Dermis microvascular lymphatic vessel endothelial cell (primary cell): Measurements from ENCODE around the gene LAG3. TPM values are rescaled to one million over a fixed set of nuclear protein-coding genes. Genes with fewer than 3 reads are reported as not detected.

Source experiments
- DNase-seq, 2 donors: peaks; one replicate each; pipeline versions ENCODE4 v3.0.0 to v3.0.0-alpha.2; 2010; ENCODE audit warnings: low read depth in 2 of 2
- total RNA-seq: library from RNA; depleted of rRNA; stranded (reverse); fragments of >200 nt; gene quantifications from 2 replicates; pipeline ENCODE4 v1.2.1, GENCODE V29; 2014

Gene LAG3
- total RNA-seq, 1 donor from 2014 or later, result under 0.01 TPM

GRCh38 chr12:6822426-6823135, 50.3 kb downstream of the LAG3 start:
- no peak for DNase-seq

GRCh38 chr12:6823182-6824084, 51.1 kb downstream of the LAG3 start:
- no peak for DNase-seq

GRCh38 chr12:6824085-6824775, 51.9 kb downstream of the LAG3 start:
- no peak for DNase-seq

DNA sequence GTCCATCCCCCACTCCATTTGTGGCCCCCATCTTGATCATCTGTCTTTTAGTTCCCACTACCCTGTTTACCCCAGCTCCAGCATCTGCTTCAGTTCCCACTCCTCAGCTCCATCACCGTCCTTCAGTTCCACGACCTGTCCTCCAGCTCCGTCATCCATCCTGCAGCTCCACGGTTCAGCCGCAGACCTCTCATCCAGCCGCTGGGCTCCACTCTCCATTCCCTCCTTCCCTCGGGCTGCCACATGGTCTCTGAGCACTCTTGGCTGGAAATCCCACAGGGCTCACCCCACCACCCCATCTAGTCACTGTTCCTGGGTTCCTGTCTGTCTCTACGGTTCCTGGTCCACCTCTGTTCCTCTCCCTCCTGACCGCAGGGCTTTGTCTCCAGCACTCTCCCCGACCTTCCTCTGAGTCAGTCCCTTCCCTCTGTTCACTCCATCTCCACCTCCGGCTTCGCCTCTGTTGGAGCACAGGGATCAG, 52.6 kb downstream of the LAG3 start:
- DNase-seq, result peak in 1 of 2 donors; percentile 34

GRCh38 chr12:6825398-6826124, 53.2 kb downstream of the LAG3 start:
- peak; percentile 50 to 85 for DNase-seq

DNA sequence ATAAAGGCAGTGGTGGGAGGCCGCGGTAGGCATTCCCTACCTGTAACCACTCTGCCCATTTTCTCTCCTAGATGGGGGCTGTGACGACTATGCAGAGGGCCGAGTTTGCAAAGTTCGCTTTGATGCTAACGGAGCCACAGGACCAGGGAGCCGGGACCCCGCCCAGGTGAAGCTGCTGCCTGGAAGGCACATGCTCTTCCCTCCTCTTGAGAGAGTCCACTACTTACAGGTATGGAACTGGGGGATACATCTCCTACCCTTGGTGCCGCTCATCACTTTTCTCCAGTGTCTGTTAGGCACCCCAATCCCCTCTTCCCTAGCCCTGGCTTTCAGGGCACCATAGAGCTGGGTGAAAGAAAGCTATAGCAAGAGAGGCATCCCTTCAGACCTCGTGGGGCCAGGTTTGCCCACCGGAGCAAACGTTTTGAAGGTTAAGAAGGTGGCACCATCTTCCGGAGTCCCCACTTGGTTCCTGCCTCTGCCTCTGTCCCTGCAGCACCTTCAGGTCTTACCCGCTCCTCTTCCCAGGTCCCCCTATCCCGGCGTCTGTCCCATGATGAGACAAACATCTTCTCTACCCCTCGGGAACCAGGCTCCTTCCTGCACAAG, 53.9 kb downstream of the LAG3 start:
- no peak for DNase-seq

DNA sequence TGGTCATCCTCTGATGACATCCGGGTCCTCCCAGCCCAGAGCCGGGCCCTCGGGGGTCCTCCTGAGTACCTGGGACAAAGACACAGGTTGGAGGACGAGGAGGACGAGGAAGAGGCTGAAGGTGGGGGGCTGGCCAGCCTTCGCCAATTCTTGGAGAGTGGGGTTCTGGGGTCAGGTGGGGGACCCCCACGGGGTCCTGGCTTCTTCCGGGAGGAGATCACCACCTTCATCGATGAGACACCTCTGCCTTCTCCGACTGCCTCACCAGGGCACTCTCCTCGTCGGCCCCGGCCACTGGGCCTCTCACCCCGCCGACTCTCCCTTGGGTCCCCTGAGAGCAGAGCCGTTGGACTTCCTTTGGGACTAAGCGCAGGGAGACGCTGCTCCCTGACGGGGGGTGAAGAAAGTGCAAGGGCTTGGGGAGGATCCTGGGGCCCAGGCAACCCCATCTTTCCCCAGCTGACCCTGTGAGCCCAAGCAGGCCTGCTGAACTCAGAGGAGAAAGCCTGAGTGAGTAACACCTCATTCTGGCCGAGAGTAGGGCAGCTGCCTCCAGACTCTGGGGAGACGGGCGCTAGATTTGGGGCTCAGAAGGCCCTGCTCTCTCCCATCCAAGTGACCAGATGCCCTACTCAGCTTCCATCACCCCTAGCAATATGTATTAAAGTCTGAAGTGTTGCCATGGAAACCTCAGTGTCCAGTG, 54.6 kb downstream of the LAG3 start:
- no peak for DNase-seq

DNA sequence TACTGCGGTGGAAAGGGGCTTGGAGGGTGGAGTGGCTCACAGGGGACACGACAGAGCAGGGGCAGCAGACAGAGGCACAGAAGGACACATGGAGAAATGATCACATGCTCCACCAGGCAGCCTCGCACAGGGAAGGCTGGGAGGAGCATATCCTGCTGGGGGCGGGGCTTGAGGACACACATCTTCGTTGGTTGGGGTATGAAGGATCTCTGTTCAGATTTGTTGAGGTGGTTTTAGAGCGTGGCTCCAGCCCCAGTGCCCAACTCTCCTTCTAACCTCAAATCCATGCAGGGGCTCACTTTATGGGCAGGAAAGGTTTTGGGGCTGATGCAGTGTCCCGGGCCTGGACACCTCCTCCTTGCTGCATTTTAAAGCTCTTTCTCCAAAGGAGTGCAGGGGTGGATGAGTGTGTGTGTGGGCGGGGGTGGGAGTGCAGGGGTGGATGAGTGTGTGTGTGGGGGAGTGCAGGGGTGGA, 55.2 kb downstream of the LAG3 start:
- peak in 1 of 2 donors; percentile 71 for DNase-seq

Other genes with a start within 250 kb of the LAG3 start
- 4,334 and 4,542 TPM in 2 replicates for gene GAPDH, start 238.0 kb upstream of the LAG3 start, total RNA-seq
- gene IFFO1, start 216.5 kb upstream of the LAG3 start, total RNA-seq, result 8.3 and 15.4 TPM in 2 replicates
- gene NOP2, start 204.2 kb upstream of the LAG3 start, total RNA-seq, result 10.4 and 13.4 TPM in 2 replicates
- 181 and 200 TPM in 2 replicates for gene CHD4, start 165.1 kb upstream of the LAG3 start, total RNA-seq
- gene LPAR5, start 136.6 kb upstream of the LAG3 start, total RNA-seq, result under 0.01 TPM in 1 of 2 replicates, not detected in the other
- 0.39 and 0.51 TPM in 2 replicates for gene ACRBP, start 125.1 kb upstream of the LAG3 start, total RNA-seq
- gene ING4, start 109.4 kb upstream of the LAG3 start, total RNA-seq, result 31.1 and 41.1 TPM in 2 replicates
- gene ZNF384, start 83.1 kb upstream of the LAG3 start, total RNA-seq, result 6.4 and 11.6 TPM in 2 replicates
- gene PIANP, start 71.7 kb upstream of the LAG3 start, total RNA-seq, result not detected in 2 replicates
- gene COPS7A, start 48.5 kb upstream of the LAG3 start, total RNA-seq, result 35.8 and 50.4 TPM in 2 replicates
- gene MLF2, start 19.4 kb upstream of the LAG3 start, total RNA-seq, result 76.4 and 115 TPM in 2 replicates
- 43.3 and 50.8 TPM in 2 replicates for gene PTMS, start 6.2 kb upstream of the LAG3 start, total RNA-seq
- not detected in 2 replicates for gene CD4, start 17.0 kb downstream of the LAG3 start, total RNA-seq
- 0.51 and 0.76 TPM in 2 replicates for gene GPR162, start 49.3 kb downstream of the LAG3 start, total RNA-seq
- 18.2 and 22.6 TPM in 2 replicates for gene P3H3, start 55.9 kb downstream of the LAG3 start, total RNA-seq
- 0.13 and 0.25 TPM in 2 replicates for gene GNB3, start 68.4 kb downstream of the LAG3 start, total RNA-seq
- gene CDCA3, start 78.8 kb downstream of the LAG3 start, total RNA-seq, result 5.7 and 11.8 TPM in 2 replicates
- gene USP5, start 79.6 kb downstream of the LAG3 start, total RNA-seq, result 82.5 and 83.7 TPM in 2 replicates
- 778 and 977 TPM in 2 replicates for gene TPI1, start 95.0 kb downstream of the LAG3 start, total RNA-seq
- 2.9 and 3.3 TPM in 2 replicates for gene SPSB2, start 100.8 kb downstream of the LAG3 start, total RNA-seq
- gene LRRC23, start 132.3 kb downstream of the LAG3 start, total RNA-seq, result 2.0 and 2.1 TPM in 2 replicates
- gene ENO2, start 142.1 kb downstream of the LAG3 start, total RNA-seq, result 1.0 and 1.4 TPM in 2 replicates
- gene ATN1, start 155.4 kb downstream of the LAG3 start, total RNA-seq, result 5.1 and 12.1 TPM in 2 replicates
- gene RNU7-1, start 171.3 kb downstream of the LAG3 start, total RNA-seq, result not detected in 2 replicates
- gene C12orf57, start 171.5 kb downstream of the LAG3 start, total RNA-seq, result 88.7 and 206 TPM in 2 replicates
- 2.4 and 2.6 TPM in 2 replicates for gene PTPN6, start 178.8 kb downstream of the LAG3 start, total RNA-seq
- 158 and 184 TPM in 2 replicates for gene PHB2, start 198.1 kb downstream of the LAG3 start, total RNA-seq
- 30.2 and 30.8 TPM in 2 replicates for gene EMG1, start 198.4 kb downstream of the LAG3 start, total RNA-seq
- 9.7 and 11.3 TPM in 2 replicates for gene LPCAT3, start 246.0 kb downstream of the LAG3 start, total RNA-seq